Activated T-cell treated with anti-CD3 and anti-CD28 coated beads, Interleukin-2, amount 50 U/mL, for 72 hours (primary cell): ENCODE measurements around the gene SERTAD1. TPM values are rescaled to one million over a fixed set of nuclear protein-coding genes. Genes with fewer than 3 reads are reported as not detected.

Experiments
- ATAC-seq, 2 donors: fragments of 150-1000 bp; cut with Tn5 transposase; replicated peaks in 1 of 2; 2 replicates each; pipeline ENCODE4 v1.10.0; 2021; ENCODE audit warnings: moderate library complexity in 2 of 2, mild to moderate bottlenecking in 1 of 2
- DNase-seq, 2 donors: peaks; one replicate each; pipeline ENCODE4 v3.0.0; 2021 to 2022; ENCODE audit warnings: mixed read lengths in 1 of 2
- H3K27ac Mint-ChIP-seq: one replicate; pipeline ENCODE4 v1.8.0; 2022; ENCODE audit warnings: mild to moderate bottlenecking, moderate library complexity, mixed read lengths
- H3K27me3 Mint-ChIP-seq: one replicate; pipeline ENCODE4 v1.8.0; 2022; ENCODE audit warnings: low read depth, mixed read lengths
- H3K36me3 Mint-ChIP-seq, 2 donors: one replicate each; pipeline ENCODE4 v1.8.0; 2022; ENCODE audit warnings: mixed read lengths in 2 of 2, mild to moderate bottlenecking in 1 of 2; ENCODE audit not compliant: insufficient read depth in 2 of 2
- H3K4me1 Mint-ChIP-seq: one replicate; pipeline ENCODE4 v1.8.0; 2022; ENCODE audit warnings: low read depth, mixed read lengths
- H3K4me3 Mint-ChIP-seq, 2 donors: one replicate each; pipeline ENCODE4 v1.8.0; 2022; ENCODE audit warnings: mild to moderate bottlenecking in 2 of 2, mixed read lengths in 2 of 2, moderate library complexity in 2 of 2
- H3K9me3 Mint-ChIP-seq, 2 donors: one replicate each; pipeline ENCODE4 v1.8.0; 2022; ENCODE audit warnings: mixed read lengths in 2 of 2
- total RNA-seq, 2 donors: library from RNA; stranded (reverse); gene quantifications; one replicate each; pipeline ENCODE4 v1.2.3, GENCODE V29; 2022

The SERTAD1 gene
- total RNA-seq, 2 donors from 2014 or later = 12.9 to 16.9 TPM

DNA sequence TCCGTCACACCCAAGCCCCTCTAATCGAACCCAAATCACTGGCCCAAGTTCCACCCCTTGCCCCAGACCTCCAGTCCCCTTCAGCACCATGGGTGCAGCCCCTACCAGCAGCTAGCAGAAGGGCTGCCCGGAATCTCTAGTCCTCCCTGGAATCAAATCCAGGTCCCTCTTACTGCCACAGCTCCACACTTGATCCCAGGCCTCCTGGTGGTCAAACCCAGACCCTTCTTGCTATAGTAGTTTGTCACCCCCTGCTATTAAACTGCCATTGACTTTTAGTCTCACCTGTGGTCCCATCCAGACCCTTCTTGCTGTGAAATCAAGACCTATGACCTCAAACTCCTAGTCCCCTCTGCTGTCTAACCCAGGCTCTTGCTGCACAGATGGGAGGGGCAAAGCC lies 44.5 kb downstream of the SERTAD1 start:
- Mint-ChIP-seq H3K9me3 (no peaks in the 10 kb centered on the region), H3K4me3 (no peak overlapping the region), H3K27ac (no peak overlapping the region)

GRCh38 chr19:40380199-40381037 lies 45.4 kb downstream of the SERTAD1 start:
- Mint-ChIP-seq H3K27ac (no peak overlapping the region), H3K4me1 (no peaks in the 10 kb centered on the region), H3K9me3 (no peaks in the 10 kb centered on the region), H3K36me3 (no peaks in the 10 kb centered on the region), H3K27me3 (no peaks in the 10 kb centered on the region), H3K4me3 (no peak overlapping the region)
- ATAC-seq (no peak), DNase-seq (no peak)

More for the DNA sequence above, 44.5 kb downstream of the SERTAD1 start:
- Mint-ChIP-seq H3K36me3 (no peaks in the 10 kb centered on the region), H3K4me1 (no peaks in the 10 kb centered on the region), H3K27me3 (no peaks in the 10 kb centered on the region)
- ATAC-seq = no peak
- DNase-seq = no peak

DNA sequence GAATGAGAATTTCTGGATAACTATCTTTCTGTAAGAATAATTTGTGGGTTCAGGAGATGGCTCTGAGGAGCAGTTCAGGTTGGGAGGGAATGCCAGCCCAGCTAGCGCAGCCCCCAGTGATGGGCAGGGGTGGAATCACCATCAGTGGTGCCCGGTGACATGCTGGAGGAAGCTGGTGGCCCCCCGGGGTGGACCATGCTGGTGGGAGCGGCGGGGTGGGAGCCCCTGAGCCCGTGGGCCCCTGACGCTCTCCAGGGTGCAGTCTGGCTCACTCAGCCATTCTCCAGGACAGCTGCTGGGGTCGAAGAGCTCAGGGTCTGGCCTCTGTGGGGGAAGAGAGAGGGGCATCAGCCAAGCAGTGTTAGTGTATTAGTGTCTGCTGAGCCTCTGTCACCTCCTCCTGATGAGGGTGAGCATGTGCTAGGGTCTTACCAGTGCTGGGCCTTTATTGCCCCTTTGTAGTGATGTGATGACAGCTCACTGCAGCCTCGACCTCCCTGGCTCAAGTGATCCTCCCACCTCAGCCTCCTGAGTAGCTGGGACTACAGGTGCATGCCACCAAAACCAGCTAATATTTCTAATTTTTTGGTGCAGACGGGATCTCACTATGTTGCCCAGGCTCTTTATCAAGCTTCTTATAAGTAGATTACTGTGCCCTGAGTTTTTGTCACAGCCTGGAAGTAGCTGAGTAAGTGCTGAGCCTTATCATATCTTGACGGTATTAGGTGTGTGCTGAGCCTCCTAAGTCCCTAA lies 46.2 kb downstream of the SERTAD1 start:
- Mint-ChIP-seq H3K36me3 (no peaks in the 10 kb centered on the region), H3K27me3 (no peaks in the 10 kb centered on the region), H3K4me1 (no peaks in the 10 kb centered on the region), H3K27ac (no peak overlapping the region), H3K9me3 (no peaks in the 10 kb centered on the region), H3K4me3 (no peak overlapping the region)
- DNase-seq (no peak), ATAC-seq (no peak)

DNA sequence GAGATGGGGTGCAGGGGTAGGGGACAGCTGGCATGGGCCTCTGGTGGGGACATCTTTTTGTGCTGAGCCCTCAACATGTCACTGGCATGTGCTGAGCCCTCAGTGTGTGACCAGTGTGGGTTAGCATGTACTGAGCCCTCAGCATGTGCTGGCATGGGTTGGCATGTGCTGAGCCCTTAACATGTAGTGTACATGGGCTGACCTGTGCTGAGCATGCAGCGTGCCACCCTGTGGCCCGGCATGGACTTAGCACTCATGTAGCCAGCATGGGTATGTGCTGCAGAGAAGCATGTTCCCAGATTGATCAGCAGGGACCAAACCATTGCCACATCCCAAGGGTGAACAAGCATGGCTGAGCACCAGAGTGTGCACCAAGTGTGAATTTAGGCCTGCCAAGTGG lies 47.3 kb downstream of the SERTAD1 start:
- ATAC-seq = no peak
- Mint-ChIP-seq H3K27me3 (no peaks in the 10 kb centered on the region), H3K4me3 (no peak overlapping the region), H3K9me3 (no peaks in the 10 kb centered on the region), H3K4me1 (no peaks in the 10 kb centered on the region), H3K27ac (no peak overlapping the region), H3K36me3 (no peaks in the 10 kb centered on the region)
- no peak for DNase-seq

GRCh38 chr19:40377876-40378385 lies 47.9 kb downstream of the SERTAD1 start:
- DNase-seq (no peak), ATAC-seq (no peak)
- H3K9me3 Mint-ChIP-seq = no peaks in the 10 kb centered on the region
- no peaks in the 10 kb centered on the region for H3K27me3 Mint-ChIP-seq
- no peak overlapping the region for H3K27ac Mint-ChIP-seq
- no peak overlapping the region for H3K4me3 Mint-ChIP-seq
- no peaks in the 10 kb centered on the region for H3K4me1 Mint-ChIP-seq
- no peaks in the 10 kb centered on the region for H3K36me3 Mint-ChIP-seq

GRCh38 chr19:40376286-40376862 lies 49.4 kb downstream of the SERTAD1 start:
- H3K4me1 Mint-ChIP-seq = no peaks in the 10 kb centered on the region
- ATAC-seq (no peak), DNase-seq (no peak)
- H3K4me3 Mint-ChIP-seq = no peak overlapping the region
- no peaks in the 10 kb centered on the region for H3K36me3 Mint-ChIP-seq
- H3K27me3 Mint-ChIP-seq = no peaks in the 10 kb centered on the region
- H3K27ac Mint-ChIP-seq = no peak overlapping the region
- H3K9me3 Mint-ChIP-seq = no peaks in the 10 kb centered on the region

GRCh38 chr19:40374084-40374483 lies 51.7 kb downstream of the SERTAD1 start:
- Mint-ChIP-seq H3K36me3 (peaks cover 0 to 2% of the 10 kb centered on the region in 2 donors), H3K27ac (no peak overlapping the region)
- ATAC-seq = no peak

GRCh38 chr19:40371802-40372122 lies 54.0 kb downstream of the SERTAD1 start:
- no peak overlapping the region for H3K27ac Mint-ChIP-seq
- DNase-seq (no peak), ATAC-seq (no peak)
- no peak overlapping the region for H3K4me3 Mint-ChIP-seq
- no peaks in the 10 kb centered on the region for H3K9me3 Mint-ChIP-seq
- peaks cover 0 to 2% of the 10 kb centered on the region in 2 donors for H3K36me3 Mint-ChIP-seq
- H3K4me1 Mint-ChIP-seq = no peaks in the 10 kb centered on the region
- H3K27me3 Mint-ChIP-seq = no peaks in the 10 kb centered on the region

More at GRCh38 chr19:40374084-40374483, 51.7 kb downstream of the SERTAD1 start:
- H3K27me3 Mint-ChIP-seq = no peaks in the 10 kb centered on the region
- H3K4me3 Mint-ChIP-seq = no peak overlapping the region
- no peak for DNase-seq
- no peaks in the 10 kb centered on the region for H3K4me1 Mint-ChIP-seq
- no peaks in the 10 kb centered on the region for H3K9me3 Mint-ChIP-seq

Other genes starting within 250 kb of the SERTAD1 start
- 10 to 100 TPM; 12.7 to 22.0 TPM for gene MAP3K10, start 234.6 kb downstream of the SERTAD1 start, total RNA-seq
- not detected for gene TTC9B, start 207.6 kb downstream of the SERTAD1 start, total RNA-seq
- gene CCNP, start 199.3 kb downstream of the SERTAD1 start, total RNA-seq = 1 to 10 TPM in 1 of 2 donors, under 1 TPM in 1; 0.81 to 1.2 TPM
- 100 to 1,000 TPM; 190 to 197 TPM for gene AKT2, start 140.6 kb downstream of the SERTAD1 start, total RNA-seq
- gene C19orf47, start 77.6 kb downstream of the SERTAD1 start, total RNA-seq = 10 to 100 TPM; 20.7 to 24.8 TPM
- gene PLD3, start 77.3 kb downstream of the SERTAD1 start, total RNA-seq = 100 to 1,000 TPM in 1 of 2 donors, 10 to 100 TPM in 1; 99.8 to 102 TPM
- under 1 TPM in 1 of 2 donors, not detected in 1; 0.12 TPM for gene HIPK4, start 35.8 kb downstream of the SERTAD1 start, total RNA-seq
- gene PRX, start 12.6 kb downstream of the SERTAD1 start, total RNA-seq = 1 to 10 TPM; 3.4 to 3.7 TPM
- gene SERTAD3, start 18.3 kb upstream of the SERTAD1 start, total RNA-seq = 10 to 100 TPM; 12.6 to 16.3 TPM
- gene BLVRB, start 39.8 kb upstream of the SERTAD1 start, total RNA-seq = 10 to 100 TPM; 40.7 to 51.0 TPM
- gene SPTBN4, start 41.0 kb upstream of the SERTAD1 start, total RNA-seq = 1 to 10 TPM; 2.2 to 4.8 TPM
- gene SHKBP1, start 150.9 kb upstream of the SERTAD1 start, total RNA-seq = 100 to 1,000 TPM; 145 to 152 TPM
- gene LTBP4, start 175.4 kb upstream of the SERTAD1 start, total RNA-seq = 100 to 1,000 TPM; 164 to 195 TPM